SK-N-SH treated with all-trans-retinoic acid at 6 μM for 48 hours (cell line): ENCODE results near the gene GRB14.
"Not testable (repeated sequence)": the region's sequence is repeated elsewhere in the genome, so short reads cannot be mapped to it uniquely, and the experiment has no call there.

Experiments used
- ATAC-seq: fragments of 200-7000 bp; cut with Tn5 transposase; 3 replicates; pipeline ENCODE4 v1.9.1; 2020; ENCODE audit warnings: mild to moderate bottlenecking, moderate library complexity
- ARNTL ChIP-seq: fragments of 450-650 bp; formaldehyde crosslinking; IDR thresholded peaks from 2 replicates; pipeline ENCODE4 v1.5.0; 2020; ENCODE audit warnings: low read depth, mild to moderate bottlenecking, moderate library complexity, borderline replicate concordance
- BACH2 ChIP-seq: fragments of 250-450 bp; sonication (Bioruptor Pico); IDR thresholded peaks from 2 replicates; pipeline ENCODE4 v1.9.0; 2021; ENCODE audit warnings: mild to moderate bottlenecking, borderline replicate concordance
- CREB5 ChIP-seq: fragments of 250-450 bp; sonication (Bioruptor Pico); IDR thresholded peaks from 2 replicates; pipeline ENCODE4 v1.5.1; 2020; ENCODE audit warnings: low read depth, mild to moderate bottlenecking, moderate library complexity
- CSDC2 ChIP-seq: fragments of 250-450 bp; sonication (Bioruptor Pico); IDR thresholded peaks from 2 replicates; pipeline ENCODE4 v1.5.0; 2020; ENCODE audit warnings: mild to moderate bottlenecking, moderate library complexity
- CSRNP3 ChIP-seq: fragments of 250-450 bp; sonication (Bioruptor Pico); IDR thresholded peaks from 2 replicates; pipeline ENCODE4 v1.5.1; 2021; ENCODE audit warnings: mild to moderate bottlenecking, moderate library complexity
- ESRRG ChIP-seq: fragments of 250-450 bp; sonication (Bioruptor Pico); IDR thresholded peaks from 2 replicates; pipeline ENCODE4 v1.6.1; 2021; ENCODE audit warnings: mild to moderate bottlenecking
- GLIS3 ChIP-seq: fragments of 250-450 bp; sonication (Bioruptor Pico); IDR thresholded peaks from 2 replicates; pipeline ENCODE4 v1.5.0; 2020; ENCODE audit warnings: mild to moderate bottlenecking, moderate library complexity
- ISL1 ChIP-seq: fragments of 250-450 bp; sonication (Bioruptor Pico); IDR thresholded peaks from 2 replicates; pipeline ENCODE4 v2.1.2; 2022; ENCODE audit warnings: mild to moderate bottlenecking, moderate library complexity
- OSR1 ChIP-seq: fragments of 250-450 bp; sonication (Bioruptor Pico); IDR thresholded peaks from 2 replicates; pipeline ENCODE4 v1.8.0; 2022; ENCODE audit warnings: moderate library complexity, mild to moderate bottlenecking, inconsistent platforms
- POU6F1 ChIP-seq: fragments of 250-450 bp; sonication (Bioruptor Pico); IDR thresholded peaks from 2 replicates; pipeline ENCODE4 v1.8.0; 2021; ENCODE audit warnings: low read depth, mild to moderate bottlenecking, moderate library complexity, borderline replicate concordance
- PPARA ChIP-seq: fragments of 250-450 bp; sonication (Bioruptor Pico); IDR thresholded peaks from 2 replicates; pipeline ENCODE4 v1.5.0; 2020; ENCODE audit warnings: mild to moderate bottlenecking, borderline replicate concordance
- RARB ChIP-seq: fragments of 250-450 bp; sonication (Bioruptor Pico); IDR thresholded peaks from 2 replicates; pipeline ENCODE4 v1.8.0; 2021; ENCODE audit warnings: mild to moderate bottlenecking, moderate library complexity
- TCF4 ChIP-seq: fragments of 250-450 bp; sonication (Bioruptor Pico); IDR thresholded peaks from 2 replicates; pipeline ENCODE4 v1.8.0; 2021; ENCODE audit warnings: mild to moderate bottlenecking, moderate library complexity, borderline replicate concordance
- TOX ChIP-seq: fragments of 250-450 bp; sonication (Bioruptor Pico); IDR thresholded peaks from 2 replicates; pipeline ENCODE4 v1.8.0; 2021; ENCODE audit warnings: mild to moderate bottlenecking, moderate library complexity, borderline replicate concordance
- TSHZ2 ChIP-seq: fragments of 250-450 bp; sonication (Bioruptor Pico); IDR thresholded peaks from 2 replicates; pipeline ENCODE4 v1.5.0; 2020; ENCODE audit warnings: mild to moderate bottlenecking, moderate library complexity
- ZC3H10 ChIP-seq: fragments of 250-450 bp; sonication (Bioruptor Pico); IDR thresholded peaks from 2 replicates; pipeline ENCODE4 v1.5.1; 2021; ENCODE audit warnings: mild to moderate bottlenecking, moderate library complexity
- ZFP3 ChIP-seq: fragments of 250-450 bp; sonication (Bioruptor Pico); IDR thresholded peaks from 2 replicates; pipeline ENCODE4 v1.5.0; 2020; ENCODE audit warnings: mild to moderate bottlenecking, moderate library complexity
- ZFP30 ChIP-seq: fragments of 450-650 bp; formaldehyde crosslinking; IDR thresholded peaks from 2 replicates; pipeline ENCODE4 v1.5.0; 2022; ENCODE audit warnings: mild to moderate bottlenecking, moderate library complexity
- ZNF565 ChIP-seq: fragments of 450-650 bp; formaldehyde crosslinking; conservative IDR thresholded peaks from 2 replicates; pipeline ENCODE4 v1.5.0; 2020; ENCODE audit warnings: low read depth, mild to moderate bottlenecking, moderate library complexity
- ZNF70 ChIP-seq: fragments of 450-650 bp; formaldehyde crosslinking; IDR thresholded peaks from 2 replicates; pipeline ENCODE4 v1.5.0; 2020; ENCODE audit warnings: mild to moderate bottlenecking, moderate library complexity
- ZNF8 ChIP-seq: fragments of 450-650 bp; formaldehyde crosslinking; IDR thresholded peaks from 2 replicates; pipeline ENCODE4 v1.5.0; 2020; ENCODE audit warnings: mild to moderate bottlenecking, moderate library complexity

GRB14 gene

GRCh38 chr2:164473021-164473420 lies 148.3 kb downstream of the GRB14 start:
- TF ChIP-seq BACH2 (CRISPR knock-in tag), result no peak
- no peak for TF ChIP-seq TSHZ2 (CRISPR knock-in tag)
- TF ChIP-seq TOX (CRISPR knock-in tag), result no peak
- TF ChIP-seq ZNF565 (CRISPR knock-in tag), result no peak
- no peak for TF ChIP-seq PPARA (CRISPR knock-in tag)
- no peak for TF ChIP-seq ZFP3 (CRISPR knock-in tag)
- no peak for TF ChIP-seq ISL1 (CRISPR knock-in tag)
- TF ChIP-seq RARB (CRISPR knock-in tag), result no peak
- TF ChIP-seq ZNF8, result no peak
- TF ChIP-seq, all 23 proteins: peak for 0
- ATAC-seq, result no peak

- not testable (repeated sequence) for ATAC-seq
These were observed 156.2 kb downstream of the GRB14 start for GRCh38 chr2:164465047-164465446.

- no peak for TF ChIP-seq TOX (CRISPR knock-in tag)
- no peak for TF ChIP-seq ISL1 (CRISPR knock-in tag)
- TF ChIP-seq ZFP30, result no peak
- no peak for TF ChIP-seq ZNF565 (CRISPR knock-in tag)
- no peak for TF ChIP-seq TSHZ2 (CRISPR knock-in tag)
- no peak for TF ChIP-seq ZNF70 (CRISPR knock-in tag)
- TF ChIP-seq TCF4, result no peak
- TF ChIP-seq OSR1 (CRISPR knock-in tag), result no peak
- TF ChIP-seq ESRRG, result no peak
- TF ChIP-seq CSRNP3 (CRISPR knock-in tag), result no peak
- no peak for TF ChIP-seq GLIS3 (CRISPR knock-in tag)
- no peak for ATAC-seq
These were observed 156.9 kb downstream of the GRB14 start for GRCh38 chr2:164464376-164464775.

- ATAC-seq, result no peak
- no peak for TF ChIP-seq OSR1 (CRISPR knock-in tag)
- TF ChIP-seq, all 23 proteins: peak for 0
These were observed 162.5 kb downstream of the GRB14 start for GRCh38 chr2:164458792-164459191.

- ATAC-seq, result no peak
- no peak for TF ChIP-seq ESRRG
- TF ChIP-seq GLIS3 (CRISPR knock-in tag), result no peak
- no peak for TF ChIP-seq ARNTL
- TF ChIP-seq CSDC2 (CRISPR knock-in tag), result no peak
- TF ChIP-seq OSR1 (CRISPR knock-in tag), result no peak
- no peak for TF ChIP-seq ZNF70 (CRISPR knock-in tag)
- TF ChIP-seq ZFP3 (CRISPR knock-in tag), result no peak
- TF ChIP-seq ZNF8, result no peak
- no peak for TF ChIP-seq TSHZ2 (CRISPR knock-in tag)
- TF ChIP-seq POU6F1, result no peak
- TF ChIP-seq PPARA (CRISPR knock-in tag), result no peak
- TF ChIP-seq ZC3H10 (CRISPR knock-in tag), result no peak
- no peak for TF ChIP-seq TOX (CRISPR knock-in tag)
- no peak for TF ChIP-seq RARB (CRISPR knock-in tag)
- TF ChIP-seq ZFP30, result no peak
- no peak for TF ChIP-seq ISL1 (CRISPR knock-in tag)
- no peak for TF ChIP-seq CREB5 (CRISPR knock-in tag)
- no peak for TF ChIP-seq ZNF565 (CRISPR knock-in tag)
These were observed 164.0 kb downstream of the GRB14 start for GRCh38 chr2:164457271-164457670.
